Omental fat pad (tissue), 4 donors: ENCODE measurements around the gene SLMAP. TPM values are rescaled to one million over a fixed set of nuclear protein-coding genes. Genes with fewer than 3 reads are reported as not detected.

Experiments
- ATAC-seq: fragments of 150-250 bp; one replicate; pipeline ENCODE4 v1.9.1; 2016; ENCODE audit warnings: mild to moderate bottlenecking, moderate library complexity; ENCODE audit not compliant: low FRiP score
- DNase-seq: peaks from one replicate; pipeline ENCODE4 v3.0.0-alpha.2; 2019; ENCODE audit warnings: low spot score
- total RNA-seq, 4 donors: library from RNA; depleted of rRNA; stranded (reverse); fragments of >200 nt; gene quantifications; one replicate each; pipeline ENCODE4 v1.1.0, GENCODE V29; 2016
- TF ChIP-seq, protein P1 (sequence below), 3 donors: fragments of 450-650 bp; IDR thresholded peaks; one replicate each; pipeline ENCODE4 v1.5.1; 2016 to 2017; ENCODE audit warnings: antibody characterized with exemption in 3 of 3, mild to moderate bottlenecking in 3 of 3, moderate library complexity in 2 of 3

Gene SLMAP, protein sequence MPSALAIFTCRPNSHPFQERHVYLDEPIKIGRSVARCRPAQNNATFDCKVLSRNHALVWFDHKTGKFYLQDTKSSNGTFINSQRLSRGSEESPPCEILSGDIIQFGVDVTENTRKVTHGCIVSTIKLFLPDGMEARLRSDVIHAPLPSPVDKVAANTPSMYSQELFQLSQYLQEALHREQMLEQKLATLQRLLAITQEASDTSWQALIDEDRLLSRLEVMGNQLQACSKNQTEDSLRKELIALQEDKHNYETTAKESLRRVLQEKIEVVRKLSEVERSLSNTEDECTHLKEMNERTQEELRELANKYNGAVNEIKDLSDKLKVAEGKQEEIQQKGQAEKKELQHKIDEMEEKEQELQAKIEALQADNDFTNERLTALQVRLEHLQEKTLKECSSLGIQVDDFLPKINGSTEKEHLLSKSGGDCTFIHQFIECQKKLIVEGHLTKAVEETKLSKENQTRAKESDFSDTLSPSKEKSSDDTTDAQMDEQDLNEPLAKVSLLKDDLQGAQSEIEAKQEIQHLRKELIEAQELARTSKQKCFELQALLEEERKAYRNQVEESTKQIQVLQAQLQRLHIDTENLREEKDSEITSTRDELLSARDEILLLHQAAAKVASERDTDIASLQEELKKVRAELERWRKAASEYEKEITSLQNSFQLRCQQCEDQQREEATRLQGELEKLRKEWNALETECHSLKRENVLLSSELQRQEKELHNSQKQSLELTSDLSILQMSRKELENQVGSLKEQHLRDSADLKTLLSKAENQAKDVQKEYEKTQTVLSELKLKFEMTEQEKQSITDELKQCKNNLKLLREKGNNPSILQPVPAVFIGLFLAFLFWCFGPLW
- 10 to 100 TPM; 42.7 to 72.7 (median 47.1) TPM for total RNA-seq

DNA sequence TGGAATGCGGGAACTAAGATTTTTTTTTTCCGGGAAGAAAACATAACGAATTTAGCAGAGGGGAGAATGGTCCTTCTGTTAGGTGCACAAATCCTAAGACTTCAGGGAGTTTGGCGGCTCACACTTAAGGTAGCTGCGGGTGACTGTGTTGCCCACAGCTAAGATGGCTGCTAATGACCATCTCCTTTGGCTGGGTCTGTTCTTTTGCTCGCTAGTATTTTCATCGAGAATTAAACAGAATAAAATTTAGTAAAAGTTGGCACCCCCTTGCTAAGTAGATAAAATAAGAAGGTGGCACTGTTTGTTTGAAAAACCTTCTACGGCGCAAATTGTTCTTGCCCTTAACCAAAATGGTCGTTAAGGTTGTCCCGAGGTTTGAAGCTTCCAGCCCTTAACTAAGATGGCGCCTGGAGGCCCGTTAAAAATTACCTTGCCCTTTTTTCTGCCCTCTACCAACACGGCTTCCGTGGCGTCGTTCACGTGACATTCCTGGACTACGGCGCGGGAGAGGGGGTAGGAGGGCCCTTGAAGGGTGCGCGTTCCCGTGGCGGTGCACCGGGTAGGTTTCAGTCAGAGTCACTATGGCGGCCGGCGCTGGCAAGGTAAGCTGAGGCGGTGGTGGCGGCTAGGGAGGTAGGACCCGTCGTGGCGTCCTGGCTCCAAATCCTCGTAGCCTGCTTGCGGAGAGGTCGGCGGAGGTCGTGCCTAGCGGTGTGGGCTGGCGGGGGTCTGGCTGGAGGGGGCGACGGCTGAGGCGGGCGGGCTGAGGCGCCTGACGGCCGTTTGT is at the start of gene SLMAP:
SLMAP (plus strand) TSS at position 569 of the 787 bp plus-strand sequence. CDS start 1,343 bp downstream, outside the sequence.
- DNase-seq (peak; percentile 88), ATAC-seq (peak; percentile 95)
- TF ChIP-seq, protein P1, sequence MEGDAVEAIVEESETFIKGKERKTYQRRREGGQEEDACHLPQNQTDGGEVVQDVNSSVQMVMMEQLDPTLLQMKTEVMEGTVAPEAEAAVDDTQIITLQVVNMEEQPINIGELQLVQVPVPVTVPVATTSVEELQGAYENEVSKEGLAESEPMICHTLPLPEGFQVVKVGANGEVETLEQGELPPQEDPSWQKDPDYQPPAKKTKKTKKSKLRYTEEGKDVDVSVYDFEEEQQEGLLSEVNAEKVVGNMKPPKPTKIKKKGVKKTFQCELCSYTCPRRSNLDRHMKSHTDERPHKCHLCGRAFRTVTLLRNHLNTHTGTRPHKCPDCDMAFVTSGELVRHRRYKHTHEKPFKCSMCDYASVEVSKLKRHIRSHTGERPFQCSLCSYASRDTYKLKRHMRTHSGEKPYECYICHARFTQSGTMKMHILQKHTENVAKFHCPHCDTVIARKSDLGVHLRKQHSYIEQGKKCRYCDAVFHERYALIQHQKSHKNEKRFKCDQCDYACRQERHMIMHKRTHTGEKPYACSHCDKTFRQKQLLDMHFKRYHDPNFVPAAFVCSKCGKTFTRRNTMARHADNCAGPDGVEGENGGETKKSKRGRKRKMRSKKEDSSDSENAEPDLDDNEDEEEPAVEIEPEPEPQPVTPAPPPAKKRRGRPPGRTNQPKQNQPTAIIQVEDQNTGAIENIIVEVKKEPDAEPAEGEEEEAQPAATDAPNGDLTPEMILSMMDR (IDR thresholded peaks at IDR 0.05), result no peak

DNA sequence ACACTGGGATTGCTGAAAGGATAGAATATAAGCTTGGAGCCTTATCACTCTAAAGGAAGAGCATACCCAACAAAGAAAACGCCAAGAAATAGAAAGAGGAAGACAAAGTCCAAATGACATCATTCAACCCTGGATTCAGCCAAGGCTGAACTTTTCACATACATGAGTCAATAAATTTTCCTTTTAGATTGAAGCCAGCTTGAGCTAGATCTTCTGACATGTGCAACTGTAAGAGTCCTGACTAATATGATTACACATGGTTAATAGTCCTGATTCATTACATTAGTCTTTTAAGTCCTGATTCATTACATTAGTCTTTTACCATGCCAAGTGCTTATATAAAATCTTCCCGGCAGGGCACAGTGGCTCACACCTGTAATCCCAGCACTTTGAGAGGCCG is 49.6 kb upstream of the SLMAP start:
- TF ChIP-seq, protein P1 (IDR thresholded peaks at IDR 0.05), result no peak

DNA sequence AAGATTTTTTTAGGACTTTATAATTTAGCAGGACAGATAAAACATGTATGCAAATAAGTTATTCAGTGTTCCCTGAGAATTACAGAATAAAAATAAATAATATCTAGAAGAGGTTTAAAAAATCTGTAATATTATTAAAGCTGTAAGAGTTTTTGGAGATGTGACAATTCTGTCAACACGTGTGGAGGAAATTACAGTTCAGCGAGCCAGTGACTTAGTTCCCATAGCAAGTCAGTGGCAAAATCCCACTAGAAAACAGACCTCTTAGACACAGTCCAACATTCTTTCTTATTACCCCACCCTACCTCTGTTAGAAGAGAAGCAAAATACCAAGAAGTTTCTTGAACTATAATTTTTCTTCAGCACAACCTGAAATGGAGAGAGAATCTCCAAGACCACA is 47.1 kb upstream of the SLMAP start:
- TF ChIP-seq, protein P1 (IDR thresholded peaks at IDR 0.05), result no peak
- no peak for DNase-seq
- ATAC-seq, result no peak

More for the DNA sequence above, 49.6 kb upstream of the SLMAP start:
- ATAC-seq (peak; percentile 61), DNase-seq (no peak)

DNA sequence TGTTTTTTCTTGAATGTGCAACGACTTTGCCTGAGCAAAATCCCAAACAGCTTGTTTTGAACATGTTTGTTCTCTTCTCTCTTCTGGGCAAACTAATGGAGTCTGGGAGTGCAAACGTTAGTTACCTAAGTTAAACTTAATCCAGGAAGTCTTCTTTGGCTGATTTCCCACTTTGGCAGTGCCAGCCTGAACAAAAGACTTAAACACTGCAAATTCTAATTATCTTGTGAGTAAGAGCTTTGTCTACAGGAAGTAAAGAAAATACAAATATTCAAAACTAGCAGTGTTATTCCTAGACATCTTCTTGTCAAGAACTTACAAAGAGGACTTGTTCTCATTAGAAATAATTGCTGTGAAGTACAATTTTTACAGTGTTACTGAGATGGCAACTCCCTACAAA is 46.5 kb upstream of the SLMAP start:
- TF ChIP-seq, protein P1 (IDR thresholded peaks at IDR 0.05), result no peak
- no peak for ATAC-seq

DNA sequence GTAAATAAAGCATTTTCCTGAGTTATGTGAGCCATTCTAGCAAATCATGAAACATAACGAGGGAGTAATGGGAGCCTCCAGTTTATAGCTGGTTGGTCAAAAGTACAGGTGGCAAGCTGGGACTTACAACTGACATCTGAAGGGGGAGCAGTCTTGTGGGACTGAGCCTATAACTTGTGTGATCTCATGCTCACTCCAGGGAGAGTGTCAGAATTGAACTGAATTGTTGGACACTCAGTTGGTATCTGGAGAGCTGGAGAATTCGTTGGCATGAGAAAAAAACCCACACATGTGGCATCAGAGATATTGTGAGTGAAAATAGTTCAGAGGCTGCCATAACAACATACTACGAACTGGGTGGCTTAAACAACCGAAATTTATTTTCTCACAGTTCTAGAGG is 40.4 kb upstream of the SLMAP start:
- TF ChIP-seq, protein P1 (IDR thresholded peaks at IDR 0.05), result no peak
- ATAC-seq (no peak), DNase-seq (no peak)

More for the DNA sequence above, 46.5 kb upstream of the SLMAP start:
- DNase-seq, result no peak

DNA sequence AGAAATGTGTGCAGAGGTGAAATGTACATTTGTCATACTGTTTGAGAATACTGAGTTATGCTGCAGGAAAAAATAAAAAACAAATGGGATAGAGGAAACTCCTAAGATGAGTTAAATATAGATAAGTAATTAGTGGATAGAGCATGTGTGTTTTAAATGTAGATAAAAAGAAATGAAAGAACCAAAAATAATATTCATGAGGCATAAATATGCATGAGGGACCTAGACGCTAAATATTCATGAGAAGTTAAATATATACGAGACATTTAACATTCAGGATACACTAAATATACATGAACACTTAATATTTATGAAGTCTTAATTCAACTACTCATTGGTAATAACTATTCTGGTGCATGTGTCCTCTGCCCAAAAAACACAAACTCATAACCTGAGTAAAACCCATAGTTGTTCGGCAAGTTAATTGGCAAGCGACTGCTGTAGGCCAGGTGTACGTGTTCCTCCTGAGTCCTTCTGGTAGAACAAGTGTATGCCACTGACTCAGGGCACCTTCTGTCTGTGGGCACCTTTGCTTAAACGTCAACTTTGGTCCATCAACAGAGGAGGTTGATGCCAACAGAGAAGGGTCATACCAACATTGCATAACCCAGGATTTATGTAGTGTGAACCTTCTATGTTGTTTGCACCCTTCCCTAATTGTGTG is 38.8 kb upstream of the SLMAP start:
- no peak for DNase-seq
- TF ChIP-seq, protein P1 (IDR thresholded peaks at IDR 0.05), result no peak
- no peak for ATAC-seq
